SK-N-SH treated with all-trans-retinoic acid at 6 μM for 48 hours (cell line): ENCODE data around the gene SYVN1.

ENCODE experiments used
- ATAC-seq: fragments of 200-7000 bp; cut with Tn5 transposase; 3 replicates; pipeline ENCODE4 v1.9.1; 2020; ENCODE audit warnings: mild to moderate bottlenecking, moderate library complexity
- BACH2 ChIP-seq: fragments of 250-450 bp; sonication (Bioruptor Pico); IDR thresholded peaks from 2 replicates; pipeline ENCODE4 v1.9.0; 2021; ENCODE audit warnings: mild to moderate bottlenecking, borderline replicate concordance
- CSDC2 ChIP-seq: fragments of 250-450 bp; sonication (Bioruptor Pico); IDR thresholded peaks from 2 replicates; pipeline ENCODE4 v1.5.0; 2020; ENCODE audit warnings: mild to moderate bottlenecking, moderate library complexity
- GLIS3 ChIP-seq: fragments of 250-450 bp; sonication (Bioruptor Pico); IDR thresholded peaks from 2 replicates; pipeline ENCODE4 v1.5.0; 2020; ENCODE audit warnings: mild to moderate bottlenecking, moderate library complexity
- ISL1 ChIP-seq: fragments of 250-450 bp; sonication (Bioruptor Pico); IDR thresholded peaks from 2 replicates; pipeline ENCODE4 v2.1.2; 2022; ENCODE audit warnings: mild to moderate bottlenecking, moderate library complexity
- OSR1 ChIP-seq: fragments of 250-450 bp; sonication (Bioruptor Pico); IDR thresholded peaks from 2 replicates; pipeline ENCODE4 v1.8.0; 2022; ENCODE audit warnings: moderate library complexity, mild to moderate bottlenecking, inconsistent platforms
- PPARA ChIP-seq: fragments of 250-450 bp; sonication (Bioruptor Pico); IDR thresholded peaks from 2 replicates; pipeline ENCODE4 v1.5.0; 2020; ENCODE audit warnings: mild to moderate bottlenecking, borderline replicate concordance
- RARB ChIP-seq: fragments of 250-450 bp; sonication (Bioruptor Pico); IDR thresholded peaks from 2 replicates; pipeline ENCODE4 v1.8.0; 2021; ENCODE audit warnings: mild to moderate bottlenecking, moderate library complexity
- SNAI2 ChIP-seq: fragments of 250-450 bp; sonication (Bioruptor Pico); IDR thresholded peaks from 2 replicates; pipeline ENCODE4 v1.5.0; 2020; ENCODE audit warnings: mild to moderate bottlenecking, moderate library complexity
- TCF4 ChIP-seq: fragments of 250-450 bp; sonication (Bioruptor Pico); IDR thresholded peaks from 2 replicates; pipeline ENCODE4 v1.8.0; 2021; ENCODE audit warnings: mild to moderate bottlenecking, moderate library complexity, borderline replicate concordance
- TOX ChIP-seq: fragments of 250-450 bp; sonication (Bioruptor Pico); IDR thresholded peaks from 2 replicates; pipeline ENCODE4 v1.8.0; 2021; ENCODE audit warnings: mild to moderate bottlenecking, moderate library complexity, borderline replicate concordance
- ZC3H10 ChIP-seq: fragments of 250-450 bp; sonication (Bioruptor Pico); IDR thresholded peaks from 2 replicates; pipeline ENCODE4 v1.5.1; 2021; ENCODE audit warnings: mild to moderate bottlenecking, moderate library complexity
- ZFP3 ChIP-seq: fragments of 250-450 bp; sonication (Bioruptor Pico); IDR thresholded peaks from 2 replicates; pipeline ENCODE4 v1.5.0; 2020; ENCODE audit warnings: mild to moderate bottlenecking, moderate library complexity
- ZFP30 ChIP-seq: fragments of 450-650 bp; formaldehyde crosslinking; IDR thresholded peaks from 2 replicates; pipeline ENCODE4 v1.5.0; 2022; ENCODE audit warnings: mild to moderate bottlenecking, moderate library complexity
- ZNF70 ChIP-seq: fragments of 450-650 bp; formaldehyde crosslinking; IDR thresholded peaks from 2 replicates; pipeline ENCODE4 v1.5.0; 2020; ENCODE audit warnings: mild to moderate bottlenecking, moderate library complexity
- TF ChIP-seq, protein P1 (sequence below): fragments of 250-450 bp; sonication (Bioruptor Pico); IDR thresholded peaks from 2 replicates; pipeline ENCODE4 v1.5.1; 2020; ENCODE audit warnings: low read depth, mild to moderate bottlenecking, moderate library complexity
- TF ChIP-seq, protein P2 (sequence below): fragments of 250-450 bp; sonication (Bioruptor Pico); IDR thresholded peaks from 2 replicates; pipeline ENCODE4 v1.5.1; 2021; ENCODE audit warnings: mild to moderate bottlenecking, moderate library complexity
- TF ChIP-seq, protein P3 (sequence below): fragments of 250-450 bp; sonication (Bioruptor Pico); IDR thresholded peaks from 2 replicates; pipeline ENCODE4 v1.8.0; 2020; ENCODE audit warnings: mild to moderate bottlenecking, moderate library complexity, borderline replicate concordance
- TF ChIP-seq, protein P4 (sequence below): fragments of 250-450 bp; sonication (Bioruptor Pico); IDR thresholded peaks from 2 replicates; pipeline ENCODE4 v1.8.0; 2021; ENCODE audit warnings: low read depth, mild to moderate bottlenecking, moderate library complexity, borderline replicate concordance
- TF ChIP-seq, protein P5 (sequence below): fragments of 250-450 bp; sonication (Bioruptor Pico); IDR thresholded peaks from 2 replicates; pipeline ENCODE4 v1.5.0; 2020; ENCODE audit warnings: mild to moderate bottlenecking, moderate library complexity

The SYVN1 gene

DNA sequence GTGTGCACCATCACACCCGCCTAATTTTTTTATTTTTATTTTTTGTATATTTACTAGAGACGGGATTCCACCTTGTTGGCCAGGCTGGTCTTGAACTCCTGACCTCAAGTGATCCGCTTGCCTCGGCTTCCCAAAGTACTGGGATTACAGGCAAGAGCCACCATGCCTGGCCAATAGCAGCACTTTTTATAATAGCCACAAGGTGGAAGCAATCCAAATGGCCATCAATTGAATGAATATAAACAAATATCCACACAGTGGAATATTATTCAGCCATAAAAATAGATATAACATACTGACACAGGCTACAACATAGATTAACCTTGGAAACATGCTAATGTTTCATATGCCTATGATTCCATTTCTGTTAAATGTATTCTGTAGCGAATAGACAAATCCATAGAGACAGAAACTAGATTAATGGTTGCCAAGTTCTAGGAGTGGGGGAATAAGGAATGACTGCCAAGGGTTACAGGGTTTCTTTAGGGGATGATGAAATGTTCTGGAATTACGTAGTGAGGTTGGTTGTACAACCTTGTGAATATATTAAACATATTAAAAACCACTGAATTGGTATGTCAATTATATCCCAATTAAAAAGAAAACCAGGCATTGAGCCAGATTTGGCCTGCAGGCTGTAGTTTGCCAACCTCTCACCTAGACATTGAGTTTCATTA lies 33.5 kb downstream of the SYVN1 start (continued):
- TF ChIP-seq, protein P1, sequence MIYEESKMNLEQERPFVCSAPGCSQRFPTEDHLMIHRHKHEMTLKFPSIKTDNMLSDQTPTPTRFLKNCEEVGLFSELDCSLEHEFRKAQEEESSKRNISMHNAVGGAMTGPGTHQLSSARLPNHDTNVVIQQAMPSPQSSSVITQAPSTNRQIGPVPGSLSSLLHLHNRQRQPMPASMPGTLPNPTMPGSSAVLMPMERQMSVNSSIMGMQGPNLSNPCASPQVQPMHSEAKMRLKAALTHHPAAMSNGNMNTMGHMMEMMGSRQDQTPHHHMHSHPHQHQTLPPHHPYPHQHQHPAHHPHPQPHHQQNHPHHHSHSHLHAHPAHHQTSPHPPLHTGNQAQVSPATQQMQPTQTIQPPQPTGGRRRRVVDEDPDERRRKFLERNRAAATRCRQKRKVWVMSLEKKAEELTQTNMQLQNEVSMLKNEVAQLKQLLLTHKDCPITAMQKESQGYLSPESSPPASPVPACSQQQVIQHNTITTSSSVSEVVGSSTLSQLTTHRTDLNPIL = no peak
- TF ChIP-seq ZNF70 (no peak), PPARA (CRISPR knock-in tag) (no peak)
- TF ChIP-seq, protein P2, sequence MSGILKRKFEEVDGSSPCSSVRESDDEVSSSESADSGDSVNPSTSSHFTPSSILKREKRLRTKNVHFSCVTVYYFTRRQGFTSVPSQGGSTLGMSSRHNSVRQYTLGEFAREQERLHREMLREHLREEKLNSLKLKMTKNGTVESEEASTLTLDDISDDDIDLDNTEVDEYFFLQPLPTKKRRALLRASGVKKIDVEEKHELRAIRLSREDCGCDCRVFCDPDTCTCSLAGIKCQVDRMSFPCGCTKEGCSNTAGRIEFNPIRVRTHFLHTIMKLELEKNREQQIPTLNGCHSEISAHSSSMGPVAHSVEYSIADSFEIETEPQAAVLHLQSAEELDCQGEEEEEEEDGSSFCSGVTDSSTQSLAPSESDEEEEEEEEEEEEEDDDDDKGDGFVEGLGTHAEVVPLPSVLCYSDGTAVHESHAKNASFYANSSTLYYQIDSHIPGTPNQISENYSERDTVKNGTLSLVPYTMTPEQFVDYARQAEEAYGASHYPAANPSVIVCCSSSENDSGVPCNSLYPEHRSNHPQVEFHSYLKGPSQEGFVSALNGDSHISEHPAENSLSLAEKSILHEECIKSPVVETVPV (CRISPR knock-in tag) = no peak

DNA sequence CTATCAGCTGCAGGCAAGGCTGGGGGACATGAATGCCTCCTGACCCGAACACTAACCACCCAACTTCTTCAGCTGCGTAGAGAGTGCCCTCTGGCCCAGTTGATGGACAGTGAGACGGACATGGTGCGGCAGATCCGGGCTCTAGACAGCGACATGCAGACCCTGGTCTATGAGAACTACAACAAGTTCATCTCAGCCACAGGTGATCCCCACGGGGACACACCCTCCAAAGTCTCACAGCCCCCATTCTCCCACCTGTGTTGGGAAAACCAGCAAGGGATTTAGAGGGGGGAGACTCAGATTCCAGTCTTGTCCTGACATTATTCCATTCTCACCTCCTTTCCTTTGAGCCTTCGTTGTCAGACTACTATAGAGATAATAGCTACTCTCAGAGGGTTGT lies 37.4 kb downstream of the SYVN1 start:
- ATAC-seq = peak; percentile 5; the same call in 2 of the 3 replicates
- TF ChIP-seq, protein P1 = no peak
- TF ChIP-seq, protein P3, sequence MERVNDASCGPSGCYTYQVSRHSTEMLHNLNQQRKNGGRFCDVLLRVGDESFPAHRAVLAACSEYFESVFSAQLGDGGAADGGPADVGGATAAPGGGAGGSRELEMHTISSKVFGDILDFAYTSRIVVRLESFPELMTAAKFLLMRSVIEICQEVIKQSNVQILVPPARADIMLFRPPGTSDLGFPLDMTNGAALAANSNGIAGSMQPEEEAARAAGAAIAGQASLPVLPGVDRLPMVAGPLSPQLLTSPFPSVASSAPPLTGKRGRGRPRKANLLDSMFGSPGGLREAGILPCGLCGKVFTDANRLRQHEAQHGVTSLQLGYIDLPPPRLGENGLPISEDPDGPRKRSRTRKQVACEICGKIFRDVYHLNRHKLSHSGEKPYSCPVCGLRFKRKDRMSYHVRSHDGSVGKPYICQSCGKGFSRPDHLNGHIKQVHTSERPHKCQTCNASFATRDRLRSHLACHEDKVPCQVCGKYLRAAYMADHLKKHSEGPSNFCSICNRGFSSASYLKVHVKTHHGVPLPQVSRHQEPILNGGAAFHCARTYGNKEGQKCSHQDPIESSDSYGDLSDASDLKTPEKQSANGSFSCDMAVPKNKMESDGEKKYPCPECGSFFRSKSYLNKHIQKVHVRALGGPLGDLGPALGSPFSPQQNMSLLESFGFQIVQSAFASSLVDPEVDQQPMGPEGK (CRISPR knock-in tag) = no peak
- TF ChIP-seq GLIS3 (CRISPR knock-in tag) (no peak), PPARA (CRISPR knock-in tag) (no peak), BACH2 (CRISPR knock-in tag) (no peak), TOX (no peak), OSR1 (CRISPR knock-in tag) (no peak), ZFP3 (no peak)
- TF ChIP-seq, protein P4, sequence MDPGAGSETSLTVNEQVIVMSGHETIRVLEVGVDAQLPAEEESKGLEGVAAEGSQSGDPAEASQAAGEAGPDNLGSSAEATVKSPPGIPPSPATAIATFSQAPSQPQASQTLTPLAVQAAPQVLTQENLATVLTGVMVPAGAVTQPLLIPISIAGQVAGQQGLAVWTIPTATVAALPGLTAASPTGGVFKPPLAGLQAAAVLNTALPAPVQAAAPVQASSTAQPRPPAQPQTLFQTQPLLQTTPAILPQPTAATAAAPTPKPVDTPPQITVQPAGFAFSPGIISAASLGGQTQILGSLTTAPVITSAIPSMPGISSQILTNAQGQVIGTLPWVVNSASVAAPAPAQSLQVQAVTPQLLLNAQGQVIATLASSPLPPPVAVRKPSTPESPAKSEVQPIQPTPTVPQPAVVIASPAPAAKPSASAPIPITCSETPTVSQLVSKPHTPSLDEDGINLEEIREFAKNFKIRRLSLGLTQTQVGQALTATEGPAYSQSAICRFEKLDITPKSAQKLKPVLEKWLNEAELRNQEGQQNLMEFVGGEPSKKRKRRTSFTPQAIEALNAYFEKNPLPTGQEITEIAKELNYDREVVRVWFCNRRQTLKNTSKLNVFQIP (CRISPR knock-in tag) = no peak

DNA sequence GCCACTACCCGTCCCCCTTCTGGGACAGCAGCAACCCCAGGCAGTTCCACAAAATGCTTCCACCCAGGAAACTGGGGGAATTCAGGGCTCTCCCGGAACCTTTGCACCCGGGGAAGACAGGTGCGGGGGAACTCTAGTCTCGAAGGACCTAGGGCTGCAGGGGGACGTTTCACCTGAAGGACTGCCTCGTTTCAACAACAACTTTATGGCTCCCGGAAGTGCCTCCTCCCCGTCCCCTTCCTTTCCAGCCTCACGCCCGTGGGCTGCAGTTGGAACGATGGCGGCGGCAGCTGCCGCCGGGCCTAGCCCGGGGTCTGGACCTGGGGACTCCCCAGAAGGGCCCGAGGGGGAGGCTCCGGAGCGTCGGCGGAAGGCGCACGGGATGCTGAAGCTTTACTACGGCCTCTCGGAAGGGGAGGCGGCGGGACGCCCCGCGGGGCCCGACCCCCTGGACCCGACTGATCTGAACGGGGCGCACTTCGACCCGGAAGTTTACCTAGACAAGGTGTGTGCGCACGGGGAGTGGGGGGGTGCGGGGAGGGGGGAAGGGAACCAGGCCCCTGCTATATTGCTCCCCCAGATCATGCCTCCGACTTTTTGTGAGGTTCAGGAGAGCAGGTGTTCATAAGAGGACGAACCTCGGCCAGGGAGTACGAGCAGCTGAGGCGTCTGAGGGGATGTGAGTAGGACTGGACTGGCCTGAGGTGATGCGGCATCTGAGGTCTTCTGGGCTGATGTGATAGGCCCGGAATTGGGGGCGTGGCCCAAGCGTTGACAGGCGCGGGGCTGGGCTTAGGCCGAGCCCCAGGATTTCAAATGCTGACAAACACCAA lies 38.1 kb downstream of the SYVN1 start, which contains the start of gene VPS51:
TSS of gene VPS51 (plus strand) at position 241 of the 833 bp plus-strand sequence. CDS start at position 278, 37 bp downstream.
- ATAC-seq = peak; percentile 99
- TF ChIP-seq ISL1 (no peak), ZNF70 (no peak), TCF4 (no peak), CSDC2 (CRISPR knock-in tag) (peak; percentile 74; the same call in 1 of the 2 replicates), OSR1 (CRISPR knock-in tag) (no peak), ZFP30 (CRISPR knock-in tag) (no peak), GLIS3 (CRISPR knock-in tag) (0 out of 2 replicates have a peak, but pooled peaks have one; percentile 24), BACH2 (CRISPR knock-in tag) (no peak), SNAI2 (CRISPR knock-in tag) (no peak), PPARA (CRISPR knock-in tag) (no peak), RARB (CRISPR knock-in tag) (peak; percentile 81; the same call in 1 of the 2 replicates), TOX (no peak), ZFP3 (peak; percentile 57), ZC3H10 (CRISPR knock-in tag) (no peak)
- TF ChIP-seq, protein P1 = no peak
- TF ChIP-seq, protein P5, sequence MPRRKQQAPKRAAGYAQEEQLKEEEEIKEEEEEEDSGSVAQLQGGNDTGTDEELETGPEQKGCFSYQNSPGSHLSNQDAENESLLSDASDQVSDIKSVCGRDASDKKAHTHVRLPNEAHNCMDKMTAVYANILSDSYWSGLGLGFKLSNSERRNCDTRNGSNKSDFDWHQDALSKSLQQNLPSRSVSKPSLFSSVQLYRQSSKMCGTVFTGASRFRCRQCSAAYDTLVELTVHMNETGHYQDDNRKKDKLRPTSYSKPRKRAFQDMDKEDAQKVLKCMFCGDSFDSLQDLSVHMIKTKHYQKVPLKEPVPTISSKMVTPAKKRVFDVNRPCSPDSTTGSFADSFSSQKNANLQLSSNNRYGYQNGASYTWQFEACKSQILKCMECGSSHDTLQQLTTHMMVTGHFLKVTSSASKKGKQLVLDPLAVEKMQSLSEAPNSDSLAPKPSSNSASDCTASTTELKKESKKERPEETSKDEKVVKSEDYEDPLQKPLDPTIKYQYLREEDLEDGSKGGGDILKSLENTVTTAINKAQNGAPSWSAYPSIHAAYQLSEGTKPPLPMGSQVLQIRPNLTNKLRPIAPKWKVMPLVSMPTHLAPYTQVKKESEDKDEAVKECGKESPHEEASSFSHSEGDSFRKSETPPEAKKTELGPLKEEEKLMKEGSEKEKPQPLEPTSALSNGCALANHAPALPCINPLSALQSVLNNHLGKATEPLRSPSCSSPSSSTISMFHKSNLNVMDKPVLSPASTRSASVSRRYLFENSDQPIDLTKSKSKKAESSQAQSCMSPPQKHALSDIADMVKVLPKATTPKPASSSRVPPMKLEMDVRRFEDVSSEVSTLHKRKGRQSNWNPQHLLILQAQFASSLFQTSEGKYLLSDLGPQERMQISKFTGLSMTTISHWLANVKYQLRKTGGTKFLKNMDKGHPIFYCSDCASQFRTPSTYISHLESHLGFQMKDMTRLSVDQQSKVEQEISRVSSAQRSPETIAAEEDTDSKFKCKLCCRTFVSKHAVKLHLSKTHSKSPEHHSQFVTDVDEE (CRISPR knock-in tag) = peak; percentile 80
- TF ChIP-seq, protein P3 (CRISPR knock-in tag) = no peak
